Panc1 (cell line): ENCODE measurements around the gene SATB2.

Experiments
- CTCF ChIP-seq: fragments of 450-650 bp; IDR thresholded peaks from 2 replicates; pipeline ENCODE4 v1.5.1; 2017; ENCODE audit warnings: mild to moderate bottlenecking
- POLR2AphosphoS5 ChIP-seq: IDR thresholded peaks from 2 replicates; pipeline ENCODE4 v1.6.1; 2012; ENCODE audit warnings: mild to moderate bottlenecking, low read depth, low read length, moderate library complexity
- REST ChIP-seq, 2 experiments: IDR thresholded peaks; 2 replicates each; pipeline ENCODE4 v1.6.1; 2011 to 2012; ENCODE audit warnings: low read depth in 2 of 2, control low read depth in 1 of 2, low read length in 1 of 2, mild to moderate bottlenecking in 1 of 2, moderate library complexity in 1 of 2; ENCODE audit not compliant: insufficient read depth in 1 of 2
- SIN3A ChIP-seq: IDR thresholded peaks from 2 replicates; pipeline ENCODE4 v1.6.1; 2012; ENCODE audit warnings: low read depth, mild to moderate bottlenecking, low read length, moderate library complexity, borderline replicate concordance; ENCODE audit not compliant: insufficient read depth
- TCF7L2 ChIP-seq: IDR thresholded peaks from 2 replicates; pipeline ENCODE4 v1.6.1; 2011; ENCODE audit warnings: mild to moderate bottlenecking, low read depth, low read length, inconsistent platforms

GRCh38 chr2:199466692-199467065 lies 8.9 kb upstream of the SATB2 start:
- TF ChIP-seq CTCF (no peak), POLR2AphosphoS5 (no peak), TCF7L2 (no peak), REST (IDR thresholded peaks at IDR 0.05; ENCODE audit: insufficient read depth in 1 of 2, low read depth in 2 of 2, low read length in 1 of 2) (no peak), SIN3A (no peak)
